NCI-H1105 (cell line): ENCODE measurements around the gene IRF2.

Experiments used
- DNase-seq: peaks from one replicate; lab custom pipeline; 2025; lab: John Stamatoyannopoulos, UW

IRF2 gene

GRCh38 chr4:184432127-184432922, 42.0 kb downstream of the IRF2 start:
- no peak for DNase-seq

GRCh38 chr4:184430163-184430562, 44.2 kb downstream of the IRF2 start:
- DNase-seq = no peak

GRCh38 chr4:184428787-184429186, 45.6 kb downstream of the IRF2 start:
- DNase-seq = no peak

GRCh38 chr4:184427687-184428086, 46.7 kb downstream of the IRF2 start:
- DNase-seq = no peak

GRCh38 chr4:184427093-184427492, 47.3 kb downstream of the IRF2 start:
- DNase-seq = no peak

- no peak for DNase-seq
Observed at GRCh38 chr4:184424993-184425758, 49.2 kb downstream of the IRF2 start.

GRCh38 chr4:184424279-184424678, 50.1 kb downstream of the IRF2 start:
- DNase-seq = no peak

GRCh38 chr4:184423003-184423686, 51.2 kb downstream of the IRF2 start:
- DNase-seq = no peak

GRCh38 chr4:184422378-184422777, 52.0 kb downstream of the IRF2 start:
- DNase-seq = no peak

- DNase-seq = no peak
Observed at GRCh38 chr4:184421533-184422155, 52.7 kb downstream of the IRF2 start.

GRCh38 chr4:184420881-184421416, 53.4 kb downstream of the IRF2 start:
- no peak for DNase-seq

GRCh38 chr4:184420402-184420801, 53.9 kb downstream of the IRF2 start:
- no peak for DNase-seq

- no peak for DNase-seq
Observed at GRCh38 chr4:184419976-184420375, 54.4 kb downstream of the IRF2 start.

GRCh38 chr4:184417802-184418511, 56.4 kb downstream of the IRF2 start:
- no peak for DNase-seq

- no peak for DNase-seq
Observed at GRCh38 chr4:184416913-184417734, 57.2 kb downstream of the IRF2 start.

- no peak for DNase-seq
Observed at GRCh38 chr4:184415071-184415470, 59.3 kb downstream of the IRF2 start.

GRCh38 chr4:184413261-184414046, 60.9 kb downstream of the IRF2 start:
- DNase-seq = no peak

- no peak for DNase-seq
Observed at GRCh38 chr4:184410748-184411147, 63.6 kb downstream of the IRF2 start.

- DNase-seq = no peak
Observed at GRCh38 chr4:184409911-184410692, 64.2 kb downstream of the IRF2 start.
